ENCODE results near the gene CAB39. TPM values are rescaled to one million over a fixed set of nuclear protein-coding genes. Genes with fewer than 3 reads are reported as not detected.
A peak's percentile ranks its signal among the peaks of the same experiment; 100 is the strongest.

The CAB39 gene
- polyA plus RNA-seq, 1 donor (not counting 4 experiments of a cell fraction or from before 2014, with no cell fraction given) = 120 TPM

DNA sequence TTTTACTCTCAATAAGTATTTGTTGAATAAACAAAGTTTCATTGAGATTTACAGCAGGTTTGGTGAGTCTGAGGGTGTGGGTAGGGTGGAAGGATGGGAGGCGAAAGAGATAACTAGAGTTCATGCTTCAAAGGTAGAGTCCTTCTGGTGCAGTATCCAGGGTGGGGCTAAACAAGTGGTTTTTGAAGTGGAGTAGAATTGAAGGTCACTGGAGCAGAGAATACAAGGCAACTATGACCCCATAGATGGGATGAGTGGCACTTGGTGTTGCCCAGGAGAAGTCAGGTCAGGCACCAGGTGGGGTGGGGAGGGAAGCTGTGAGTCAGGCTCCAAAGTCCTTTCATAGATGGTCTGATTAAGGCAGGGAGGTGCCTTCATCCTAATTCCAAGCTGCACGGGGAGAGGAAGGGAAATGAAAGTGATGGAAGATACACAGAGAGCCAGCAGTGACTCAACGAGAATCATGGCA, 6.6 kb upstream of the CAB39 start:
- H3K9ac ChIP-seq (ENCODE audit: control insufficient read depth, extremely low read depth, insufficient read depth, low read length) = no peak overlapping the region
- H3K36me3 ChIP-seq (ENCODE audit: control insufficient read depth in 2 of 2, extremely low read depth in 1 of 2, insufficient read depth in 2 of 2, low read length in 2 of 2) = no peaks in the 10 kb centered on the region
- dilution Hi-C loops (cut with MboI; ENCODE audit: extremely low pct_ligation_motif_present, low sequenced_read_pairs) = no loop called here
- H3K27ac ChIP-seq (ENCODE audit: control insufficient read depth, insufficient read depth, low read length) = no peak overlapping the region
- H3K4me2 ChIP-seq (ENCODE audit: control insufficient read depth, extremely low read depth, insufficient read depth, low read depth, low read length) = peak overlapping the region; percentile 36
- no peak overlapping the region for H3K4me3 ChIP-seq (ENCODE audit: control insufficient read depth in 2 of 3, extremely low read depth in 1 of 3, insufficient read depth in 2 of 3, low read depth in 1 of 3, low read length in 3 of 3)
- H3K79me2 ChIP-seq (ENCODE audit: control insufficient read depth, insufficient read depth, low read length) = no peaks in the 10 kb centered on the region
- FAIRE-seq = peak; percentile 76
- no peaks in the 10 kb centered on the region for H3K9me1 ChIP-seq (ENCODE audit: control insufficient read depth, extremely low read depth, insufficient read depth, low read length)
- peaks cover 7% of the 10 kb centered on the region for H3K4me1 ChIP-seq (ENCODE audit: control insufficient read depth, extremely low read depth, insufficient read depth, low read length)
- H3K9me3 ChIP-seq (ENCODE audit: control insufficient read depth, low read depth, low read length) = no peaks in the 10 kb centered on the region
- no peaks in the 10 kb centered on the region for H4K20me1 ChIP-seq (ENCODE audit: control insufficient read depth, extremely low read depth, insufficient read depth, low read length)
- peak overlapping the region; percentile 49 for H2AFZ ChIP-seq (ENCODE audit: control insufficient read depth, low read length)
- no peak for DNase-seq (ENCODE audit: low read depth, low spot score)
- no peak for TF ChIP-seq EZH2 (IDR thresholded peaks at IDR 0.05; ENCODE audit: low read length)
- TF ChIP-seq, protein P1, sequence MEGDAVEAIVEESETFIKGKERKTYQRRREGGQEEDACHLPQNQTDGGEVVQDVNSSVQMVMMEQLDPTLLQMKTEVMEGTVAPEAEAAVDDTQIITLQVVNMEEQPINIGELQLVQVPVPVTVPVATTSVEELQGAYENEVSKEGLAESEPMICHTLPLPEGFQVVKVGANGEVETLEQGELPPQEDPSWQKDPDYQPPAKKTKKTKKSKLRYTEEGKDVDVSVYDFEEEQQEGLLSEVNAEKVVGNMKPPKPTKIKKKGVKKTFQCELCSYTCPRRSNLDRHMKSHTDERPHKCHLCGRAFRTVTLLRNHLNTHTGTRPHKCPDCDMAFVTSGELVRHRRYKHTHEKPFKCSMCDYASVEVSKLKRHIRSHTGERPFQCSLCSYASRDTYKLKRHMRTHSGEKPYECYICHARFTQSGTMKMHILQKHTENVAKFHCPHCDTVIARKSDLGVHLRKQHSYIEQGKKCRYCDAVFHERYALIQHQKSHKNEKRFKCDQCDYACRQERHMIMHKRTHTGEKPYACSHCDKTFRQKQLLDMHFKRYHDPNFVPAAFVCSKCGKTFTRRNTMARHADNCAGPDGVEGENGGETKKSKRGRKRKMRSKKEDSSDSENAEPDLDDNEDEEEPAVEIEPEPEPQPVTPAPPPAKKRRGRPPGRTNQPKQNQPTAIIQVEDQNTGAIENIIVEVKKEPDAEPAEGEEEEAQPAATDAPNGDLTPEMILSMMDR (optimal IDR thresholded peaks at IDR 0.05 in 1 of 3, IDR thresholded peaks at IDR 0.05 in 1 of 3, conservative IDR thresholded peaks at IDR 0.05 in 1 of 3; ENCODE audit: extremely low read depth in 1 of 3, insufficient read depth in 2 of 3, low read length in 3 of 3) = no peak
- H3K27me3 ChIP-seq (ENCODE audit: control insufficient read depth, extremely low read depth, insufficient read depth, low read length) = no peaks in the 10 kb centered on the region

DNA sequence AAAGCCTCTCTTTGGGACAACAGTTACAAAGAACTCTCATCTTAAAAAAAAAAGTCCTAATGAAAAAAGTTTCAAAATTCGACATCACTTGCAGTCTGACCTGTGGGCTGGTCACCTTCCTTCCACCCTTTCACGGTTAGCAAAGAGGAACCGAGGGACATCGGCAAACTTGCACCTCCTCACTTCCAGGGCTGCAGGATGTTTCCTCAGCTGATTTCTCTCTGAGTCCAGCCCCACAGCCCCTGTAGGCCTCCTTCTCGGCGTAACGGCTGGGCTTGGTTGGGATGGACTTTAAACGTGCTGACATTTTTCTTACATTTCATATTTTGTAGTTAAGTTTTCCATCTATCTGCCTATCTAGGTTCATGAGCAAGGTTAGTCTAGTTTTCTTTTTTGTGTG, 5.7 kb upstream of the CAB39 start:
- no peak for TF ChIP-seq EZH2 (IDR thresholded peaks at IDR 0.05; ENCODE audit: low read length)
- TF ChIP-seq, protein P1 (optimal IDR thresholded peaks at IDR 0.05 in 1 of 3, IDR thresholded peaks at IDR 0.05 in 1 of 3, conservative IDR thresholded peaks at IDR 0.05 in 1 of 3; ENCODE audit: extremely low read depth in 1 of 3, insufficient read depth in 2 of 3, low read length in 3 of 3) = no peak
- no peak overlapping the region for H3K4me2 ChIP-seq (ENCODE audit: control insufficient read depth, extremely low read depth, insufficient read depth, low read depth, low read length)
- no peaks in the 10 kb centered on the region for H3K36me3 ChIP-seq (ENCODE audit: control insufficient read depth in 2 of 2, extremely low read depth in 1 of 2, insufficient read depth in 2 of 2, low read length in 2 of 2)
- H3K27ac ChIP-seq (ENCODE audit: control insufficient read depth, insufficient read depth, low read length) = no peak overlapping the region
- H3K9me1 ChIP-seq (ENCODE audit: control insufficient read depth, extremely low read depth, insufficient read depth, low read length) = no peaks in the 10 kb centered on the region
- H2AFZ ChIP-seq (ENCODE audit: control insufficient read depth, low read length) = no peak overlapping the region
- H3K4me1 ChIP-seq (ENCODE audit: control insufficient read depth, extremely low read depth, insufficient read depth, low read length) = peaks cover 9% of the 10 kb centered on the region
- DNase-seq (ENCODE audit: low read depth, low spot score) = no peak
- dilution Hi-C loops (cut with MboI; ENCODE audit: extremely low pct_ligation_motif_present, low sequenced_read_pairs) = no loop called here
- no peaks in the 10 kb centered on the region for H3K9me3 ChIP-seq (ENCODE audit: control insufficient read depth, low read depth, low read length)
- no peak for FAIRE-seq
- no peaks in the 10 kb centered on the region for H4K20me1 ChIP-seq (ENCODE audit: control insufficient read depth, extremely low read depth, insufficient read depth, low read length)
- no peaks in the 10 kb centered on the region for H3K79me2 ChIP-seq (ENCODE audit: control insufficient read depth, insufficient read depth, low read length)
- no peaks in the 10 kb centered on the region for H3K27me3 ChIP-seq (ENCODE audit: control insufficient read depth, extremely low read depth, insufficient read depth, low read length)
- H3K9ac ChIP-seq (ENCODE audit: control insufficient read depth, extremely low read depth, insufficient read depth, low read length) = no peak overlapping the region
- no peak overlapping the region for H3K4me3 ChIP-seq (ENCODE audit: control insufficient read depth in 2 of 3, extremely low read depth in 1 of 3, insufficient read depth in 2 of 3, low read depth in 1 of 3, low read length in 3 of 3)

All from keratinocyte (primary cell).